Measurements from ENCODE around the gene OTOA.
"Not testable (repeated sequence)": the region's sequence is repeated elsewhere in the genome, so short reads cannot be mapped to it uniquely, and the experiment has no call there.

The OTOA gene

DNA sequence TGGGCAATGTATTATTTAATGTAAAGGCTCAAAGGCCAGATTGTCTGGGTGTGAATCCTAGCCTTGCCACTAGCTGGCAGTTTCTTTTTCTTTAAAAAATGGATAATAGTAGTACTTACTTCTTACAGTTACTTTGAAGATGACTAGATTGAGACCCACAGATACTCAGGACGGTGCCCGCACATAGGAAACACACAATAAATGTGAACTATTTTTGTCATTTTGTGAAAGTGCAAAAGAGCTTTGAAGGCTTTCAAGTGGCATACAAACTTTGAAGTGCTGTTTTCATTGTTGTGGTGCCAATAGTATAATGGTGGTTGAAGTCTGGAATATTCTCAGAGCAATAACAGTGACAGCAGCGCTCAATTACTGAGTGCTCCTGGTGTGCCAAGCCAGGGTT, 63.6 kb downstream of the OTOA start:
- no peak for DNase-seq

DNA sequence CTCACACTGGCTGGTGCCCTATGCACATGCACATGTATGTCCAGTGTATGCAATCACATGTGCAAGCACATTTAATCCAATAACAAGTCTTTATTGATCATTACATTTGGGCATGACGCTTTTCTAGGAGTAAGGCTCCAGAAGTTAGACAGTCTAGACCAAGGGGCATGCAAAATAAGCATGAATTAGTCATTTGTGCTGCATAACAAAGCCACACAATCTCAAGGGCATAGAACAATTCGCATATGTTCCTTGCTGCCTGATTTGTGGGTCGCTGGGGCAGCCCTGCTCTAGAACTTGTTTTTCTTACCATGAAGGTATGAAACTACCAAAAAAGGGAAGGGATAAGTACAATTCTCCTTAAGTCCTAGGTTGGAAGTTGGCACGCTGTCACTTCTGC, 67.5 kb downstream of the OTOA start:
- DNase-seq: not testable (repeated sequence)

DNA sequence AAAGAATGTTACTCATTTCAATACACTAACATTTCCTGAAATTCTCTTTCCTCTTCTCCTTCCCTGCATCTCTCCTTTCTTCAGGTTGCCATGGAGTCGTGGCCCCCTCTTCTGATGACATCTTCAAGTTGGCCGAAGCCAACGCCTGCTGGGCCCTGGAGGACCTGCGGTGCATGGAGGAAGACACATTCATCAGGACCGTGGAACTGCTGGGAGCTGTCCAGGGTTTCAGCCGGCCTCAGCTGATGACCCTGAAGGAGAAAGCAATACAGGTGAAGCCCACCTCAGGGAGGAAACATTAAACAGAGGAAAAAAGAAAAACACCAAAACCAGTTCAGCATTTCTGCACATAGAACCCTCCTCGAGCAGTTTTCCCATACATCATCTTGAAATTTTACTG, 76.9 kb downstream of the OTOA start:
- not testable (repeated sequence) for DNase-seq

GRCh38 chr16:21756192-21757079, 92.7 kb downstream of the OTOA start:
- not testable (repeated sequence) for DNase-seq

DNA sequence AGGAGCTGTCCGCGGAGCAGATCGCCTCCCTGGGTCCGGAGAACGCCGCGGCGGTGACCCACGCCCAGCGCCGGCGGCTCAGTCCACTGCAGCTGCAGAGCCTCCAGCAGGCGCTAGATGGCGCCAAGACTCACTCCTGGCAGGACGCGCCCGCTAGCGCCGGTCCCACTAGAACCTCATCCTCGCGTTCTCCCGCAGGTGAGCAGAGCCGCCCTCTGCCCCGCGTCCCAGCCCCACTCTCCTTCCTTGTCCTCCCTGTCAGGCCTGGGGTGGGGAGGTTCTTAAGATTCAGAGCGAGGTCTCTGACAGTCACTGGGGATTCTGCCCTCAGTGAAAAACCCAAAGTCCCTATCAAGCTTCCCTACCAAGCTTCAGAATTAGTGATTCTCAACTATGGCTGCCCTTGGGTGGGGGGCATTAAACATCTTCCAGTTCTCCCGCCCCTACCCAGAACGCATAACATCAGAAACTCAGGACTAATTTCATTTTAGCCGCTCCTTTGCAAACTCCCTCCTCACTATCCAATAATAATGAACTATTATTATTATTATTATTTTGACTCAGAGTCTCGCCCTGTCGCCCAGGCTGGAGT, 93.4 kb downstream of the OTOA start:
- not testable (repeated sequence) for DNase-seq

DNA sequence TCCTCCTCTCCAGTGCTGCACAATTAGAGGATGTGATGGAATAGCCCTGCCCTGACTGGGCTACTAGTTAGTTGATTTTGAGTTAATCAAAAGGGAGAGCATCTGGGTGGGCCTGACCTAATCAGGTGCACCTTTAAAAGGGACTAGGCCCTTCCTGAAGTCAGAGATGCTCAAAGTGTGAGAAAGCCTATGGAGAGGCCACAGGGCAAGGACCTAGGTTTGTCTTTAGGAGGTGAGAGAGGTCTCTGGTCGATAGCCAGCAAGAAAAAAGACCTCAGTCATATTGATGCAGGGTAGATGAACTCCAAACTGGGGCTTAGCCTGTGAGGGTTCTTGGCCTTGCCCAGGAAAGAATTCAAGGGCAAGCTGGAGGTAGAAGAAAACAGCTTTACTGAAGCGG, 104.5 kb downstream of the OTOA start:
- DNase-seq: not testable (repeated sequence)

DNA sequence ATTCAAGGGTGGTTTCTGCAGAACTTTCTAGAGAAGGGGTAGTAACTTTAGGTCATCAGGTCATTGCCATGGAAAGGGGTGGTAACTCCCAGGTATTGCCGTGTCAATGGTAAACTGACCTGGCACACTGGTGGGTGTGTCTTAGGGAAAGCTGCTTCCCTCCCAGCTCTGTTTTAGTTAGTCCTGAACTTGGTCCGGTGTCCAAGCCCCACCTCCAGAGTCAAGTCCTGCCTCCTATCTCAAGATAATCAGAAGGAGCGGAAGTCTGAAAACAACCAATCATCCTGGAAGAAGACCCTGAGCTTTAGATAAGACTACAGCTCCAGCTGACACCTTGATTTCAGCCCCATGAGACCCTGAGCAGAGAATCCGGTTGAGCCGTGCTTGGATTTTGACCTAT, 105.0 kb downstream of the OTOA start:
- DNase-seq: not testable (repeated sequence)

- not testable (repeated sequence) for DNase-seq
Observed at GRCh38 chr16:21769284-21769683, 105.5 kb downstream of the OTOA start.

DNA sequence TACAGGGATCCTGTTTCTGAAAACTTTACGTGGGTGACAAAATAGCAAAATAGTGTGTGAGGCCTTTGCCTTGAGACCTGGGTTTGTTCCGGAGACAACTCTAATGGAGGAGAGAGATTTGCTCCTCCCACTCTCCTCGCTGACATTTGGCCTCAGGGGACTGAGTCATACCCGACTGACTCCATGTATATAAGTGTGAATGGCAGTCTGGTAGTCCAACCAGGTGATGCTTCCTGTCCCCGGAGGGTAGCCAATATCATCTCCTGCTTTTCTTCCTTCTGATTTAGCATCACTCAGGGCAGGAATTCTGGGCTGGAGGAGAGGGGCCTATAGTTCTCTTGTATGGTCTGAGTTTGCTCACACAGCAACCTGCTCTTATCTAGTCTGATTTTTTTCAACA, 106.8 kb downstream of the OTOA start:
- not testable (repeated sequence) for DNase-seq

DNA sequence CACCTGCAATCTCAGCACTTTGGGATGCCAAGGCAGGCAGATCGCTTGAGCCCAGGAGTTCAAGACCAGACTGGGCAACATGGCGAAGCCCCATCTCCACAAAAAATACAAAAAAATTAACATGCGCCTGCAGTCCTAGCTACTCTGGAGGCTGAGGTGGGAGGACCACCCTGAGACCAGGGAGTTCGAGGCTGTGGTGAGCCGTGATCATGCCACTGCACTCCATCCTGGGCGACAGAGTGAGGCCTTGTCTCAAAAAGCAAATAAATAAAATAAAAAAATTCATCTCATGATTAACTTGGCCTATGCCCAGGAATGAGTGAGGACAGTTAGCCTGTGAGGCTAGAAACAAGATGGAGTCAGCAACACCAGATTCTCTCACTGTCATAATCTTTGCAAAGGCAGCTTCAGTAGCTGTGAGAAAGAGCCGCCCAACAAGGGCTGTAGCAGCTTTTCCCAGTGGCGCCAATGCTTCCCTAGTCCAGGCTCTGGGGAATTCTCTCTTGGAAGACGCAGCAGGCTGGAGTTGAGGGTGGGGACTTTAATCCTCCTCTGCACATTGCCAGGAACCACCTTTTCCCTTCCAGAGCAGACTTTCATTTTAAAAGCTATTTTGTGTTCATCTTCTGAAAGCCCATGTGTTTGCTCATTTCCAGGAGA, 108.9 kb downstream of the OTOA start:
- DNase-seq: not testable (repeated sequence)

- DNase-seq: not testable (repeated sequence)
Observed at GRCh38 chr16:21773207-21773553, 109.4 kb downstream of the OTOA start.

- not testable (repeated sequence) for DNase-seq
Observed at GRCh38 chr16:21780525-21780924, 116.8 kb downstream of the OTOA start.

DNA sequence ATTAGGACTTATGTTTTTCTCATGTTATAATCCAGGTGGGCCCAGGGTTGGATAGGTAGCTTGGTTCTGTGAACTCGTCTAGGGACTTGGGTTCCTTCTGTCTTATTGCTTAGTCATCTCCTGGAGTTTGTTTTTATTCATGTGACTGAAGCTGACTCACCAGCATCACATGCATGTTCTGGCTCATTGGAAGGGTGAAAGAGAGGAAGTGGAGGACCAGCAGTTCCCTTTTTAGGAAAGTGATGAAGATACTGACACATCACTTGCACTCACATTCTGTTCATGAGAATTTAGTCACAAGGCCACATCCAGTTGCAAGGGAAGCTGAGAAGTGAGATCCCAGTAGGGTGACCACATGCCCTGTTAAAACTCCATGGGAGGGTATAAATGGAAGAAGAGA, 126.7 kb downstream of the OTOA start:
- not testable (repeated sequence) for DNase-seq

- not testable (repeated sequence) for DNase-seq
Observed at GRCh38 chr16:21793310-21793709, 129.5 kb downstream of the OTOA start.

GRCh38 chr16:21798601-21799000, 134.8 kb downstream of the OTOA start:
- DNase-seq: not testable (repeated sequence)

GRCh38 chr16:21801538-21802374, 138.0 kb downstream of the OTOA start:
- peak; percentile 47 for DNase-seq

DNA sequence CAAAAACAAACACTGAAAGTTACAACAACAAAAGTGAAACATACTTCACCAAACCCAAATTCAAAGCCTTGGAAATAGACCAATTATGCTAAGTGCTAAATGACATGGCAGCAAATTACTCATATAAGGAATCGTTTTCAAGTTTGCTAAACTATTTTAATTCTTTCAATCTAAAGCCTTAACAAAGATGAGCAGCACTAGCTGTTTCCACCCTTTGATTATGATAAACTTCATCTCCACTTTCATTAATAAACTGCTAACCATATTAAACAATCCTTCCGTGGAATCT, 138.6 kb downstream of the OTOA start:
- not testable (repeated sequence) for DNase-seq

Measured in CD4-positive, alpha-beta T cell treated with Interleukin-12 subunit alpha and Interleukin-12 subunit beta, for 1 hour (primary cell).